ENCODE results near the gene EDAR. TPM values are rescaled to one million over a fixed set of nuclear protein-coding genes. Genes with fewer than 3 reads are reported as not detected.

Gene EDAR
- total RNA-seq, 4 donors from 2014 or later = not detected

- Histone ChIP-seq H3K27me3 (peaks cover 0 to 12% (median 6%) of the 10 kb centered on the region in 3 donors), H3K4me1 (peaks cover 0 to 7% of the 10 kb centered on the region in 2 donors), H3K27ac (no peak overlapping the region), H3K4me3 (peak overlapping the region; percentile 40 to 61 (median 48)), H3K9me3 (no peaks in the 10 kb centered on the region), H3K36me3 (no peaks in the 10 kb centered on the region)
- in situ Hi-C loops (cut with MboI; ENCODE audit: low sequenced_read_pairs in 4 of 4) = no loop called here
- no peak for DNase-seq
- no peak for ATAC-seq
- intact Hi-C loops (cut with DNase I; ENCODE audit: low total_unique reads) = no loop called here
- TF ChIP-seq CTCF (IDR thresholded peaks at IDR 0.05 in 4 of 5, conservative IDR thresholded peaks at IDR 0.05 in 1 of 5) = no peak
- no peak for TF ChIP-seq POLR2A (IDR thresholded peaks at IDR 0.05)
Measured at GRCh38 chr2:109030870-109031475, 42.0 kb upstream of the EDAR start.

GRCh38 chr2:109029490-109030201 is 40.6 kb upstream of the EDAR start:
- Histone ChIP-seq H3K36me3 (no peaks in the 10 kb centered on the region), H3K4me1 (peaks cover 0 to 7% of the 10 kb centered on the region in 2 donors), H3K4me3 (no peak overlapping the region), H3K9me3 (no peaks in the 10 kb centered on the region), H3K27ac (no peak overlapping the region), H3K27me3 (peaks cover 0 to 12% (median 6%) of the 10 kb centered on the region in 3 donors)
- ATAC-seq = no peak
- no peak for DNase-seq
- TF ChIP-seq POLR2A (IDR thresholded peaks at IDR 0.05) (no peak), CTCF (IDR thresholded peaks at IDR 0.05 in 4 of 5, conservative IDR thresholded peaks at IDR 0.05 in 1 of 5) (no peak)
- in situ Hi-C loops (cut with MboI; ENCODE audit: low sequenced_read_pairs in 4 of 4) = no loop called here
- intact Hi-C loops (cut with DNase I; ENCODE audit: low total_unique reads) = no loop called here

- DNase-seq = no peak
- Histone ChIP-seq H3K4me3 (no peak overlapping the region), H3K4me1 (peaks cover 0 to 7% of the 10 kb centered on the region in 2 donors), H3K9me3 (no peaks in the 10 kb centered on the region), H3K27me3 (peaks cover 0 to 12% (median 6%) of the 10 kb centered on the region in 3 donors), H3K27ac (no peak overlapping the region), H3K36me3 (no peaks in the 10 kb centered on the region)
- TF ChIP-seq CTCF (IDR thresholded peaks at IDR 0.05 in 4 of 5, conservative IDR thresholded peaks at IDR 0.05 in 1 of 5) (no peak), POLR2A (IDR thresholded peaks at IDR 0.05) (no peak)
- ATAC-seq = no peak
- intact Hi-C loops (cut with DNase I; ENCODE audit: low total_unique reads) (no loop called here), in situ Hi-C loops (cut with MboI; ENCODE audit: low sequenced_read_pairs in 4 of 4) (no loop called here)
Measured at GRCh38 chr2:109028738-109029489, 39.9 kb upstream of the EDAR start.

- ATAC-seq (no peak), DNase-seq (no peak)
- TF ChIP-seq CTCF (IDR thresholded peaks at IDR 0.05 in 4 of 5, conservative IDR thresholded peaks at IDR 0.05 in 1 of 5) (no peak), POLR2A (IDR thresholded peaks at IDR 0.05) (no peak)
- Histone ChIP-seq H3K9me3 (no peaks in the 10 kb centered on the region), H3K36me3 (no peaks in the 10 kb centered on the region), H3K27ac (no peak overlapping the region), H3K27me3 (peaks cover 0 to 12% (median 6%) of the 10 kb centered on the region in 3 donors), H3K4me3 (no peak overlapping the region), H3K4me1 (peaks cover 0 to 7% of the 10 kb centered on the region in 2 donors)
- intact Hi-C loops (cut with DNase I; ENCODE audit: low total_unique reads) = no loop called here
- in situ Hi-C loops (cut with MboI; ENCODE audit: low sequenced_read_pairs in 4 of 4) = no loop called here
Measured at GRCh38 chr2:109028277-109028676, 39.3 kb upstream of the EDAR start.

All from gastrocnemius medialis (tissue), 4 donors.